GM19395 (cell line): ENCODE results near the gene SYNE2.

ENCODE experiments used
- ATAC-seq: cut with Tn5 transposase; IDR thresholded peaks from one replicate; pipeline ENCODE4 v1.9.1; 2021; ENCODE audit warnings: mild to moderate bottlenecking, moderate library complexity; ENCODE audit not compliant: unreplicated experiment

Gene SYNE2

DNA sequence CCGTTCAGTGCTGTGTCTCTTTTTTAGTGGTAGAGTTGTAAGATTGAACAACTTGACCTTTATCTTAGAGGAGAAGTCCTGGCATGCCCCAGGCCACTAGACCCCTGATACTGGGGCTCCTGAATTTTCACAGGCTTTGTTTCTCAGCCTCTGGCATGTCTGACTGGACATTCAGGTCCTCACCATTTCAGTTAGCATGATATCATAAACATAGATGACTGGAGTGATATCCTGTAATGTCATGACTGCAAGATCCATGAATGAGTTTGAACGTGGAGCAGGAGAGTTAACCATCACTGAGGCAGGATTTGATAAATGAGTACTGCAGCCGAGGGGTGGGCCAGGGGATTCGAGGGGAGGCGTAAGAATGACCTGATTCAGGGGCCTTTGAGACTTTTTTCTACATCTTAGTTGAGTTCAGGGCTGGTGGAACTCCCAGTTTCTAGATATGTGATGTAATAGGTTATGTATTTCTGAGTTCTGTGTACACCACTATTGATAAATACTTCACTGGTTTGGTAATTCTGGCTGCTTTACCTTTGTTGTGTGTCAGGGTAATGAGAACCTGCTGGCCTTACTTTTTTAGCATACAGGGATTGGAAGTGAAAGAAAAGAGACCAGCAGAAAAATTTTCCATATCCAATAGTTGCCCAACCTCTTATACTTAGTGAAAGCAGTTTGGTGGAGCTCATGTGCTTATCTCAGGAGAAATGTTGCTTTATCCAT is 217.0 kb downstream of the SYNE2 start:
- no peak for ATAC-seq

DNA sequence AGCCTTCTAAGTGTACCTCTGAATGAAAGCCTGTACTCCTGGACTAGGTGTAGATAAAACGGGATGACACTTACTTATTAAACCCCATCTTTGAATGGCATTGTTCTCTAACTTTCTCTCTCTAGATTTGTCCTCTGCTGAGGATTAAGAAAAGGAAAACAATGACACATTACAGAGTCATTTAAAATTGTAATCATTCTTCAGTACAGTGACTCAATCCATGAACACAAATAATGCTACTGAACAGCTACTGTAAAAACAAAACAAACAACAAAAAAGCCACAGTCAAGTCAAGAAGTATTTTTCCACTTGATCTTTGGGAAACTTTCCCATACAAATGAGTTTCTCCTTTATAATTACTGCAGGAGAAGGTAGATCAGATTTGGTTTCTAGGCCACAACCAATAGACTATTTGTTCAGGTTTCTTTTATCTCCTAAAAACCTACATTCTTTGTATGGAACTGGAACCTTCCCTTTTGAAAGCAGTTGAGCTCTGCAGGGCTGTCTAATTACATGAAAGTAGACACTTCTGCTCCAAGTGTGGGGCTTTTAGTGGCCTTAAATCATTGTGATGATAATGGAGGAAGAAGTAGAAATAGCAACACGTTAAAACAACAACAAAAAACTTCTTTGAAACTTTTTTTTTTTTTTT is 222.3 kb downstream of the SYNE2 start:
- ATAC-seq = no peak

DNA sequence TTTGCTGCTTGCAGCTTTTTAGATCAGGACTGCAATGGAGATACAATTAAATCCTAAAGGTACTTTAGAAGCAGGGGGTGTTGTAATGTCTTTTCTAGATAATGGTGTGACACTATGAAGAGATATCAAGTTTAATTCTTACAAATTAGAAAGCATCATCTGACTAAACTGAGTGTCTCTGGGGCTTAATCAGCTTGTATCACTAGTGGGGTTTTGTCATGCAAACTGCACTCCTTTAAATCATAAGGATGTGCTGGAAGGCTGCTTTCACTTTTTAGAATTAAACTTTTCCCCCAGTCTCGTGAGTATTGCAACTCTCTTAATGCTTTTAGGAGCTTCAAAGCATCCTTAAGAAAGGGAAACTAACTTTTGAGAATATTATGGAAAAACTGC is 222.8 kb downstream of the SYNE2 start:
- no peak for ATAC-seq

DNA sequence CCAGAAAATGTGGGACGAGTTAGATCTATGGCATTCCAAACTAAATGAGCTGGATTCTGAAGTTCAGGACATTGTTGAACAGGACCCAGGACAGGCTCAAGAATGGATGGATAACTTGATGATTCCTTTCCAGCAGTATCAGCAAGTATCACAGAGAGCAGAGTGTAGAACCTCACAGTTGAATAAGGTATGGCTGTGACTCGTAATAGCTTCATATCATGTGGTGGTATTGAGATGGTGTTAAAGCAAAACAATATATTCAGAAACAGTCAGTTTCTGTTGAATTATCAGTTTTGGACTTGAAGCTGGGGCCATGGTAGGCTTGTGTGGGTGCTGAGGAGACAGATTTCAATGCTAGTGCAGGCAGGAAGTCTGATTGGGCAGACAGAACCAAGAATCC is 227.6 kb downstream of the SYNE2 start:
- no peak for ATAC-seq

DNA sequence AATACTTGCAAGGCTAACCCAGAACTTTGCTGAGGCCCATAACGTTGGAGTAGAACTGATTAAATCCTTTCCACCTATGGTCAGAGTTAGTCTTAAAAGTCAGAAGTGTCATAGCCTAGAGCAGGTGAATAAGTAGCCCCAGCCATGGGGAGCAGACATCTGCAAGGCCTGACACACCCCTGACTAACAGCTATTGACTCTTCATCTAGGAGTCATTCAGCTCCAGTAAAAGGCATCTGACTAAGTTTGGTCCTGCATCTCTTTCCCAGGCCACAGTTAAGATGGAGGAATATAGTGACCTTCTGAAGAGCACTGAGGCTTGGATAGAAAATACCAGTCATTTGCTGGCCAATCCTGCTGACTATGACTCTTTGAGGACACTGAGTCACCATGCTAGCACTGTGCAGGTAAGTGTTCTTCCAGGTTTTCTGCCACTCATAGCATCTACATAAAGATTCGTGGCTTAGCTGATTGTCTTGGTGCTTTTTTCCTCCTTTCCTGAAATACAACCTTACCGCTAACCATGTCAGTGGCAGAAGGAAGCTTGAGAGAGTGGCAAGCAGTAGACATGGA is 228.5 kb downstream of the SYNE2 start:
- no peak for ATAC-seq

DNA sequence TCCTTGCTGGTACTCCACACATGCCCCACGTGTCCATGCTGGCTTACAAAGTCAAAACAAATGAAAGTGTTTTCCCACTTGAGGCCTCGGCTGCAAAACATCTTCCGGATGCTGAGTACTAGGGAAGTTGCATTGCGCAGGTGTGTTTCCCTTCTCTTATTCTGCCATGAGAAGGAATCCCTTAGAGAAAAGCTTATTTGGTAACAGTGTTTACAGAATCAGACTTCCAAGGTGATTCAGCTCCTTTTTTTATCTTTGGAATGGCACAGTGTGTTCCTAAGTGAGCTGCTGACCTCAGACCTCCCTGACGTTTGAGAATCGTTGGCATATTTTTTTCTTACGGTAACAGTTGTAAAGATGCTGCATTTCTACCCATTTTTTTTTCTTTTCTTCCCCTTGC is 230.0 kb downstream of the SYNE2 start:
- ATAC-seq = no peak

DNA sequence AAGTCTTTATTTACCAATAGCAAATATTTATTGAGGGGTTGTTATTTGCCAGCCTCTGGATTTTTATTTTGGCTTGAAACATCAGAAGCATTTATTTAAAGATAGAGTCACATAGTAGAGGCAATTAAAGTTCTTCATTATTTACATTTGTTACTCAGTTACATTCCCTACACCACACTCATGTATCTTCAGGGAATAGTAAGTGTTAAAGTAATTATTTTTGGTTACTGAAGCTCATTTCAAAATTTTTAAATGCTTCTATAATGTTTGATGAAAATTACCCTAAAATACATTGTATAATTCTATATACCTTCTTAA is 235.8 kb downstream of the SYNE2 start:
- no peak for ATAC-seq

DNA sequence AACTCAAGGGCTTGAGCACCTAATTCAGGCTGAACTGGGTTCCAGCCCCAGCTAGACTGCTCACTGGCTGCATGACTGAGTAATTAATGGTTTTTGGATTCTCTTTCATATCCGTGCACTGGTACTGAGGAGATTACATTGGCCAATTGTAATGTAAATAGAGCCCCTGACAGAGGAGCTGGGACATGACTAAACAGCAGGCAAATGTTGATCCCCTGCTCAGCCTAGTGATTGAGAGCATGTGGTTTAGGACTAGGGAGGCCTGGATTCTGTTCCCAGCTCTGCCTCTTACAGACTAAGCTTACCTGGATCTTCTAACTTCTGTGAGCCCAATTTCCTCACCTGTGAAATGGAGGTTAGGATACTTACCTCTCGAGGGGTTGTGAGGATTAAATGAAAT is 237.1 kb downstream of the SYNE2 start:
- ATAC-seq = no peak

DNA sequence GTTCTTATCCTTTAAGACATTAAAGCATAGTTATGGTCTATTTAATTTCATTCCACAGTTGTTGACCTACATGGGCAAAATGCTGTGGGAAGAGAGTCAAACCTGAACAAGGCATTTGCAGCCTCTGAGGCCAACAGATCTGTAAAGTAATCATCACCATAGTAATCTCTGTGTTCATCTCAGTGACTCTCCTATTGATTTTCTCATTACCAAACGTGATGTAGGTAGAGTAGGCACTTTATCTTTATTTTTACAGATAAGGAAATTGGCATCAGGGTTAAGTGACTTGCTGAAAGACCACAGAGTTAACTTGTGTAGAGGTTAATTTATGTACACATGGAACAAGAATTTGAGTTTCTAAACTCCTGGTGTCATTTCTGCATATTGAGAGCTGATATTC is 238.4 kb downstream of the SYNE2 start:
- ATAC-seq = no peak

DNA sequence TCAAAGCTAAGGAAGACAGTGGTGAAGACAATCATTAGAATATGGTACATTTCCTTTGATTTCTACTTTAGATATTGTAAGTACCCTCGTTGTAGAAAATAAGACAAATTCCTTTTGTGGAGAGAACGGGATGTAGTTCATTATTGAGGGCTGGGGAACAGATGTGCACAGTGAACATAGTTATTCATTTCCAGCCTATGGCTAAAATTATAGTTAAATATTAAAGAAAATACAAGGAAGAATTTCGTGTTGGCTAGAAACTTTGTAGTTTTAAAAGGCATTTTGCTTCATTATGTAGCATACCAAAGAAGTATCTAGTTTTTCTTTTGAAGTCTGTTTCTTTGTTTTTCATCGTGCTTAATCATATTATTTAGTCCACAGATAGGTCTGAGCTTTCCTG is 239.5 kb downstream of the SYNE2 start:
- no peak for ATAC-seq

DNA sequence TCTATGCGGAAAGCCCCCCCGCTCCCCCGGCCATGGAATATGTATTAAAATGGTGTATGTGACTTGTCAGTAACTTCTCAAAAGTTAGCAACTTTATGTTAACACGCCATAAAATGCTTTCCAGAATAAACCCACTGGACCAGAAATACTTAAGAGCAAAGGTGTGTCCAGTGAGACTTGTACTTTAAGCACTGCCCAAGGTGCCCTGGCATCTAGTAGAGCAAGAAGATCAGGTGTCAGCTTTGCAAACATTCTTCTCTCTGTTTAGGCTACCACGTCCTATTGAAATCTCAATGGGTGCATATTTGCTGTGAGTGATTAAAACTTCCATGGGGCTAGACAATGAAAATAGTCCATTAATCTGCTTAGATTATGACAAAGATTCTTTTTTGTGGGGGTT is 240.1 kb downstream of the SYNE2 start:
- no peak for ATAC-seq

DNA sequence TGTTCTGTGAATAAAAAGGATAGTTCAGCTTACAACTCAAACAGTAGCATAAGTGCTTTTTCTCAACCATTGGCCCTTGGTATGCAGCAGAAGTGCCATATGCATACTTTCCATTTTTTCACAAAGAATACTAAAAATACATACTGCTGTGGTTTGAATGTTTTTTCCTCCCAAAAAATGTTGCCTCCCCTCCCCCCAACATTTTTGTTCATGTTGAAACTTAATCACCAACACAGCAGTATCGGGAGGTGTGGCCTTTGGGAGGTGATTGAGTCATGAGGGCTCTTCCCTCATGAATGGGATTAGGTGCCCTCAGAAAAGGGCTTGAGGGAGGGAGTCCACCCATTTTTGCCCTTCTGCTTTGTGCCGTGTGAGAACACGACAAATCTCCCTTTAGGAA is 242.8 kb downstream of the SYNE2 start:
- no peak for ATAC-seq

DNA sequence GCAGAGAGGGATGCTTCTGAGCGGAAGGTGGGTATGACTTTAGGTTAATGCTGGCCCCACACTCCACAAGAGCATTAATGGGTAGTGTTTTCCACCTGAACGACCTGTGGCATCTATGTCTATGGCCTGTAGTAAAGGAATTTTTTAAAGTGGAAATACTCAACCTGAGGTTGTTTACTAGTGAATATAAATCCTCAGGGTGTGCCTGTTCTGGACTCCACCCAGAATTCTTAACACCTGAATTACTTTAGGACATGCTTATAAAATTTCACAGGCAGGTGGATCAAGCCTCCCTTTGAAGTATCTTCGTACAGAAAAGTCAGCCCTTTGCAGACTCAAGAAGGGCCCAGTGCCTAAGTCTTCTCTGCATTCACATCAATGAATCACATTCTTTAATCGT is 245.3 kb downstream of the SYNE2 start:
- no peak for ATAC-seq

DNA sequence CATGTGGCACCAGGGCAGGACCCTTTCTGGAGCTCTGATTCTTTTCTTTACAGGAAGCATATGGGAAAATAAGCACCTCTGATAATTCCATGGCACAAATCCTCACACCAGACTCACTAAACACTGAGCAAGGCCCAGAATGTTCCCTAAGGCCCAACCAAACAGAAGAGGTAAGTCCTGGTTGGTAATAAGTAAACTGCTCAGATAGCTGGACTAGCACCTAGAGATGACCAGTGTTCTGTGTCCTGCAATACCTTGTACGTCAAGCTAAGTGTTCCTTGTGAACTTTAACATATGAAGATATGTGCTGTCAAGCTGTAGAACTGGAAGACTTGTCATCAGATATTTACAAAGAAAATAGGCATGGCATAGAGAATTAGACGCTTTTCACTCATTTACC is 254.6 kb downstream of the SYNE2 start:
- ATAC-seq = no peak

DNA sequence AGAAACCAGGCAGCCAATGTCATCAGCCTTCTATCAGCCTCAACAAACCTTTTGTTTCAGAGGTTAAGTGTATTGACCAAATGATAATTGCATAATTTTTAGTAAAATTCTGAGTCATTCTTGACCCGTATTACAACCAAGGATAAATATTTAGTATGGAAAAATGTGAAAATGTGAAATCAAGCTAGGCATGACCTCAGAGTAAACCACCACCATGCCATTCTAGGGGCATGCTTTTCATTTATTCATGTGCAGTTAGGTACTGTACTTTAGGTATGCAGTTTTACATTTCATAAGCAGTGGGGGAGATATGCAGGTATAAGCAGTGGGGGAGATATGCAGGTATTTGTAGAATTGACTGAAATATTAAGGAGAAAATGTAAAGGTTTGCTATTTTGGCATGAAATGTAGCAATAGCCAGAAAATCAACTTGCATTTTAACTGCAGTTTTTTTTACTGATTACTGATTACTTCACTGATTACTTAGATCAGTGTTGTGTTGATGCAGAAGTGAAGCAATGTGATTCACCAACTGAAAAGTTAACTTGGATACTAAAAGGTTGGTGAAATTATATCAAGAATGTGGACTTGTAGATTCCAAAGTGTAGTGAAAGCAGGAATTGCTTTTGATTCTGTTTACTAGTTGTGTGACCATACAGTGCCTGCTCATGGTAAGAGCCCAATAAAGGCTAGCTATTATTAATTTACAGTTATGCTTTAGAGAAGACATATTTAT is 257.2 kb downstream of the SYNE2 start:
- no peak for ATAC-seq

DNA sequence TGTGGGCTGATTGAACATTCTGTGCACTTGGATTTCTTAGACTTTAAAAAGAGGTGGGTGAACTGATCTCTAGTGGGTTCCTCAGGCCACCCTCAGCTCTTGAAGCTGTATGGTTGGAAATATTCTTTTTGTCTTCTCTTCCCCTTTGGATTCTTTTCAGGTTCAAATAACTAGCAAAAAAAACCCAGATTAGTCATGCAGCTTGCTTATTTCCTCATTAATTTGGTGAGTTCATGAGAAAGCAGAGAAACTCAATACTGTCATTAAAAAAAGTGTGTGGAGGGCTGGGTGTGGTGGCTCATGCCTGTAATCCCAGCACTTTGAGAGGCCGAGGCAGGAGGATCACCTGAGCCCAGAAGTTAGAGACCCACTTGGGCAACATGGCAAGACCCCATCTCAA is 258.0 kb downstream of the SYNE2 start:
- ATAC-seq = no peak

DNA sequence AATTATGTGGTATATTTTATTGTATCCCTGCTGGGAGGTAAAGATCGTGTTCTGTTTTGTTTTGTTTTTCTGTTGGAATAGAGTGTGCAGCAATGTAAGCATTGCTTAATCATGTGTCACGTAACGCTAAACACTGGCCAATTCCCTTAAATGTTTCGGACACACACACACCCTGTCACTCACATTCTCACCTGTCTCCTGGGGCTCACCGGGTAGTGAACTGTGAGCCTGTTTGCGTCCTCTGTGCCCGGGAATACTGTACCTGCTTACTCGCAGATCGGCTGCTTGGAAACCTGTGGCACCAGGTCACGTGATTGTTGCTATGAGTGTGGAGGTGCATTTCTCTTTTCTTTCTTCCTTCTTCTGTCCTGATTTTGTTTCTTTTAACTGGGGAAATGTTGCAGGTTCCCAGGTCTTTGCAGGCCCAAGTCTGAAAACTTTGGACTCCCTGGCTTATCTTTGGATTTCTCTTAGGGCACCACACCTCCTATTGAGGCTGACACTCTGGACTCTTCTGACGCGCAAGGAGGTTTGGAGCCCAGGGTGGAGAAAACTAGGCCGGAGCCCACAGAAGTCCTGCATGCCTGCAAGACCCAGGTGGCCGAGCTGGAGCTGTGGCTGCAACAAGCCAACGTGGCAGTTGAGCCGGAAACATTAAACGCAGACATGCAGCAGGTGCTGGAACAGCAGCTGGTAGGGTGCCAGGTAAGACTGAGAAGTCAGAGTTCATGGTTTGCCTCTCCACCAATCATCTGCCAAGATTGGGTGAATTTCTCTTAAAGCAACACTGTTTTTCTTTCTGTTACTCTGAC is 260.3 kb downstream of the SYNE2 start:
- no peak for ATAC-seq

DNA sequence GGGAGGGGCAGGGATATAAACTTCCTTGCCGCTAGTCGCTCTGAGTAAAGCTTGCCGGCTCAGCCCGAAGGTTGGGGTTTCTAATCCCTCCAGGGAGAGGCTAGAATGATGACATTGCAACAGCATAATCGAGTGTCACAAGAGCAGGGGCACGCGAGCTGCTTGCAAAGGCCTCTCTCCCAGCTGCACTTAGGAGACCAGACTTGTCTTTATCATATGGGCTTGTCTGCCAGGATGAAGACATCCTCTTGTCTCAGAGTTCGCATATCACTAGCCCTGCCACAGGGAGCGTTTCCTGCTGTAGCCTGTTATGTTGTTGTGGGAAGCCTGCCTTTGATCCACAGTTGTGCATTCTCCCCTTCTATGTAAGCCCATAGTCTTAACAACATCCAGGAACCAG is 261.4 kb downstream of the SYNE2 start:
- ATAC-seq = no peak

DNA sequence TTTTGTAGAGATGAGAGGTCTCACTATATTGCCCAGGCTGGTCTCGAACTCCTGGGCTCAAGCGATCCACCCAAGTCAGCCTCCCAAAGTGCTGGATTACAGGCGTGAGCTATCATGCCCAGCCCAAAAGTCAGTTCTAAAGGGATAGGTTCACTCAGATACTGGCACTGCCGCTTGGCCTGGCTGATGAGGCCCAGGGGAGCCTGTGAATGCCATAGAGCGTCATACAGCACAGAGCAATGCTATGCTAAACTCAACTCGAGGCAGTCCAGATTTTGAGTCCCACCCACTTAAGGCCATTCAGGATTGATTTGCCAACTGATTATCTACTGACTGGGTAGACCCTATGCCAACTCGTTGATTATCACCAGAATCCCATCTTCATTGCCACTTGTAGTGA is 262.0 kb downstream of the SYNE2 start:
- no peak for ATAC-seq

DNA sequence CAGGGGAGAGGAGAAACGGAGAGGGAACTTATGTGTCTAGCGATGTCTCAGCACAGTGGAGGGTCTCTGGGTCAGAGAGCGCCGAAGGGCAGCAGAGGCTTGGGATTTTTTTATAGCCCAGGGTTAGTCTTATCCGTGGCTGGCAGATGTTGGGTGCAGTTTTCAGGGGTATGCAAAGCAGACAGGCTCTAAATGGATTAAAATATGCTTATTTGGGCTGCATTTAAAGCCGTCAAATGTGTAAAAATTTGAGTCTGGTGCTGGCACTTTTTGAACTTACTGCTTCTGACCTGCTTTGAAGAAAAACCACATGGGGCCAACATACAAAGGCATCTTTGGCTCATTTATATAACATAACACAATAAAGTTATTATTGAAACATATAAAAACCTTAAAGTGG is 262.6 kb downstream of the SYNE2 start:
- no peak for ATAC-seq

DNA sequence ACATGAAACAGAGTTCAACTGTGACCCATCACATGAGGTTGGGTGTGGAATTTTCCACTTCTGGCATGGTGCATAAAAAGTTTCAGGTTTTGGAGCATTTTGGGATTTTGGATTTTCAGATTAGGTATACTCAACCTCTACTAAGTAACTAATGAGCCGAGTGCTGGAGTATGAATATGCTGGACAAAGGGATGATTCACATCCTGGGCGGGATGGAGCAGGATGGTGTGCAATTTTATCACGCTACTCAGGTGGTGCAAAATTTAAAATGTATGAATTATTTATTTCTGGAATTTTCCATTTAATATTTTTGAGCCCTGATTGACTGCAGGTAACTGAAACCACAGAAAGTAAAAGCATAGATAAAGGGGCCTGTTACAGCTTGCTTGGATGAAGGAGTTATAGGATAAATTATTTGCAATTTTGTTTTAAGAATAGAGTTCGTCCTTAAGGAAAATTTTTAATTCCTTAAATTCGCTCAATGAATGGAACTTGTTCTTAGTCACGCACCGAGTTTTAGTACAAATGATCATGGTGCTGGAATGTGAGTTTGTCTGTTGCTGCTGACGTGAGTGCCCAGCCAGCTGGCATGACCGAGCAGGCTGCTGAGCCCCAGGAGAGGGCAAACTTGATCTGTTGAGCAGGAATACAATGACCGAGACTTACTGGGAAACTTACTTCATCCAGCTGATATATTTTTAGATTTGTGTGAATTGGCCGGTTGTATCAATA is 265.0 kb downstream of the SYNE2 start:
- ATAC-seq = no peak
